Activated effector memory CD4-positive, alpha-beta T cell treated with Interleukin-2 at 50 U/mL for 16 hours (primary cell): ENCODE measurements around the gene PRKCA.

Experiments
- DNase-seq: peaks from one replicate; pipeline ENCODE4 v3.0.0-alpha.2; 2020

The PRKCA gene

DNA sequence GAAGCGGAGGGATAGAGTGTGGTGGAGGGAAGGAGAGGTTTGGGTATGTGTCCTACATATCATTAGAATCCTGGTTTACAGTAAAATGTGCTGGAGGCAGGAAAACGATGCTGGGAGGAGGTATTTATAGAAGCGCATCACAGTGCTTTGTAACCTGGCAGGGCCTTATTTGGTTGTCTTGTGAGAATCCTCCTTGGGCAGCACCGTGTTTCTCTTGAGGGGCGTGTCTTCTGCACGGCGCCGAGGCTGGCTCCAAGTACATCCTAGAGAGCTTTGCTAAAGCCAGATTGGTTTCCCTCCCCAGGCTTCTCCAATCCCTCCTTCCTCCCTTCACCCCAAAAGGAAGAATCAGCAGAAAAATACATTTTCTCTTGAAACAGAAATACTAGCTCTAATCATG is 556.9 kb downstream of the PRKCA start:
- no peak for DNase-seq

DNA sequence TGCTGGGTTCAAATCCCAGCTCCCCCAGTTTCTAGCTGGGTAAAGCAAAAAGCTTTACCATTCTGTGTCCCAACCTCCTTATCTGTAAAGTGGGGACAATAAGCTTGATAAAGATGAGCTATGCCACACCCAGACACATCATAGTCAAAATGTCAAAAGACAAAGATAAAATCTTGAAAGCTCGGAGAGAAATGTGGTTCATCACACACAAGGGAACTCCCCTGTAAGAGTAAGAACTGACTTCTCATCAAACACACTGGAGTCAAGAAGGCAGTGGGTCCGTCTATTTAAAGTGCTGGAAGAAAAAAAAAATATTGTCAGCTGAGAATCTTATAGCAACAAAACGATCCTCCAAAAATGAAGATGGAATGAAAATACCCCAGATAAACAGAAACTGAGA is 557.8 kb downstream of the PRKCA start:
- no peak for DNase-seq
